ENCODE data around the gene RPAP2.

Gene RPAP2

DNA sequence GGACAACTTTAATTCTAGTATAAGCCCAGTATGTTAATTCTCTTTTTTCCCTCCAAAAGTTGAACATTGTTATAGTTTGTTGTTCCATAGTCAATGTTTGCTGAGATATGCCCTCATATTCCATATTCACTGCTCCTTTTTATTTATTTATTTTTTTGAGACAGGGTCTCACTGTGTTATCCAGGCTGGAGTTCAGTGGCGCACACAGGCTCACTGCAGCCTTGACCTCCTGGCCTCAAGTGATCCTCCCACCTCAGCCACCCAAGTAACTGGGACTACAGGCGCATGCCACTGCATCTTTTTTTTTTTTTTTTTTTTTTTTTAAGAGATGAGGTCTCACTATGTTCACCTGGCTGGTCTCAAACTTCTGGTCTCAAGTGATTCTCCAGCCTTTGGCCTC is 149.1 kb downstream of the RPAP2 start:
- DNase-seq: no peak
